Measurements from ENCODE around the gene PUSL1.

Gene PUSL1

DNA sequence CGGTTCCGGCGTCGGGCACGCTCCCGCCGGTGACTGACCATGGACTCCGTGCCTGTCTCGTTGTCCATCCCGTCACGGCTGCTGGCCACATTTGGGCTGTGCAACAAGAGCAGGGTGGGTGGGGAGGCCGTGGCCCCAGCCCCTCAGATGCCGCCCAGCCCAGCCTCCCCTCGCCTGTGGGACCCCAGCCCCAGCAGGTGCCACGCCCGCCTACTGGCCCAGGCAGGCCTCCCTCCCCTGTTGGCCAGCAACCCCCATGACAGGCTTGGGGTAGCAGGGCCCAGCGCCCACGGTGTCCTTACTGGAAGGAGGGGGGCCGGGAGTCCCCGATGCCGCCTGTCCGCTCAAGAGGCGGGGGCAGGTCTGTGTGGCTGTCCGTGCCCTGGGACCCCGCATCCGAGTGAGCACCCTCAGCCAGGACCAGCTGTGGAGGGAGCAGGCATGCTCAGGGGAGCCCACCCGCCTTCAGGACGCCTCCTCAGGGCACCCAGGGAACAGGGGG is 33.7 kb downstream of the PUSL1 start:
- DNase-seq, result no peak

- DNase-seq, result no peak
Measured at GRCh38 chr1:1342584-1343115, 34.3 kb downstream of the PUSL1 start.

DNA sequence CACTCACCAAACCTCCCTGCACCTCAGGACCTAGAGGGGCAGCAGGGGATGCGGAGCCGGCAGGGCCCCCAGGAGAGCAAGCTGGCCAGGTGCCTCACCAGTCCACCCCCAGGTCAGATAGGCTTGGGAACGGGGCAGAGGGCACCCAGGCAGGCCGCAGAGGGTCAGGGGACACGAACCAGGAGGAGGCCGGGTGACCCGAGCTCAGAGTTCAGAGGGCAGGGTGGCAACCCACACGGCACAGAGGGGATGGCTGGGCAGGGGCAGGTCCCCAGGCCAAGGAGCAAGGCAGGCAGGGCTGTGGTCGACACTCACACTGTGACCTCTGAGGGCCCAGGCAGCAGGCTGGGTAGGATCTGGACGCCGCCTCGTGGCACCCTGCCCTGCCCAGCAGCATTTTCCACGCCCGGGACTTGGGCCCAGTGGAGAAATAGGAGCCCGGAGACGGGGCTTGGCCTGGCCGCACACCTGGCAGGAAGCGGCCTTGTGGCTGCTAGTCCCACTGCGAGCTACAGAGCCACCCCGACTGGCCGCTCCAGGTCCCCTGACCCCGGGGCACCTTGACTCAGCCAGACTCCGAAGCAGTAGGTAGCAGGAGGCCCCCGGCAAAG is 35.5 kb downstream of the PUSL1 start:
- no peak for DNase-seq

- DNase-seq, result no peak
Measured at GRCh38 chr1:1344655-1345361, 36.4 kb downstream of the PUSL1 start.

DNA sequence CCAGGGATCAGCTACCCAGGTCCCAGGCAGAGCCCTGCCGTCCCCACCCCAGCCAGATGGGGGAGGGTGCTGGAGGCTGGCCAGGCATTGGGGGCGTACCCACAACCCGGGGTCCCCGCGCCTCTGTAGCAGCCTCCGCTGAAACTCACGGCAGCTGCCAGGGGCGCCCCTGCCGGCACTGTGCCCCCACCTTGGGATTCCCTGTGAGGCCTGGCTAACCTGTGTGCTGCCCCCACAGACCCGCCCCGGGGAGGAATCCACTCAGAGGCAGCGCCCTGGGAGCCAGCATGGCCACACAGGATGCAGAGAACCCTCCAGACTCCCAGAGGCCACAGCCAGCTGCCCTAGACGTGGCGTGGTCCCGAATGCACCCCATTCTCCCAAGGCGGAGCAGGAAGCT is 37.0 kb downstream of the PUSL1 start:
- DNase-seq, result no peak

DNA sequence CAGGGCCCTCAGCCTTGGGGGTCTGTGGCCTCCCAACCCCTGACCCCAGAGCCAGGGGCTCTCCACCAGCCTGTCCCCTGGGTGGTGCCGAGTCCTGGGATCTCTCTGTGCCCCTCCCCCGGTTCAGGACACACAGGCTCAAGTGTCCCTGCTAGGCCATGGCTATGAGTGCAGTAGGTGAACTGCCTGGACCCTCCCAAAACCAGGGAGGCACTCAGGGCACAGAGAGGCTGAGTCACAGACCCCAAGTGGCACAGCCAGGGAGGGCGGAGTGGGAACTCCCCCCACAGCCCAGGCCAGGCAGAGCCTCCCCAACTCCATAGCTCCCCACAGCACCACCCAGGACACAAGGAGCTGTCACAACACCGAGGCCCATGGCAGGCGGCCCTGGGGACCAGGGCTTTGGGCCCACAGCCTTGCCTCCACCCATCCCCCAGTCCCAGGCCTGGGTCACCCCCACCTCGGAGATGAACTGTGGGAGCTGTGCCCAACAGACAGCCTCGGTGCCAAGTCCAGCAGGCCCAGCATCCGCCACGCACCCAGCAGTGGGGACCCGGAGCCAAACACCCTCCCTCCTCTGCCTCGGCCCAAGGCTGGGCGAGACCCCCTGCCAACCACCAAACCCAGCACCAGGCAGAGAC is 37.6 kb downstream of the PUSL1 start:
- no peak for DNase-seq

GRCh38 chr1:1346501-1346890 is 38.1 kb downstream of the PUSL1 start:
- no peak for DNase-seq

GRCh38 chr1:1347026-1347595 is 38.7 kb downstream of the PUSL1 start:
- DNase-seq, result no peak

DNA sequence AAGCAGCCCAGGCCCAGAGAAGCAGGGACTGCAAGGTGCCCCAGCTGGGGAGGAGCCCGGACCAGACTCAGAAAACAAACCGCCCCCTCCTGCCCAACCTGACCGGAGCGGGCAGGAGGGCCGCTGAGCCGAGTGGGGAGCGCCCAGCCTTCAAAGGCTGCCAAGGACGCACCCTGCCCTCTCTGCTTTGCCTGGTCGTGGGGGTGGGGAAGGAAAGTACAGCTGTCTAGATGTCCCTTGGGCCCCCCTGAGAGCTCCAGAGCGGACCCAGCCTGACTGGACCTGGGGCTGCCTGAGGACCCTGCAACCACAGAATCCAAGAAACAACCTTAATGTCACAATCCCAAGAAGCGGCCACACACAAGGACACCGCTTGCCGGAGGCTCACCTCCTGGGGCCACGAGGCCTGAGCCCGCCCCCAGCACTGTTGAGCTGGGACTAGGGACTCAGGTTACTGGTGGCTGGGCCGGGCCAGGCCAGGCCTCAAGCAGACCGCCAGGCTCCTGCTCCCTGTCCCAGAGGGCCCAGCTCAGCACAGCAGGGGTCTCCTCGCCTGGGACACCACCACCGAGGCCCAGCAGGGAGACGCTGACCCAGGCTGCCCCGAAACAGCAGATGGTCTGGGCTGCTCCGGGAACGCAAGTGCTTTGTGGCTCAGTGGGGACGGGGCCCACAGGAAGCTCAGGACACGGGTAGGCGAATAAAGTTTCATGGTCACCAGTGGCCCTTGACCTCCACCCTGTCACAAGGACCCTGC is 39.4 kb downstream of the PUSL1 start:
- no peak for DNase-seq

DNA sequence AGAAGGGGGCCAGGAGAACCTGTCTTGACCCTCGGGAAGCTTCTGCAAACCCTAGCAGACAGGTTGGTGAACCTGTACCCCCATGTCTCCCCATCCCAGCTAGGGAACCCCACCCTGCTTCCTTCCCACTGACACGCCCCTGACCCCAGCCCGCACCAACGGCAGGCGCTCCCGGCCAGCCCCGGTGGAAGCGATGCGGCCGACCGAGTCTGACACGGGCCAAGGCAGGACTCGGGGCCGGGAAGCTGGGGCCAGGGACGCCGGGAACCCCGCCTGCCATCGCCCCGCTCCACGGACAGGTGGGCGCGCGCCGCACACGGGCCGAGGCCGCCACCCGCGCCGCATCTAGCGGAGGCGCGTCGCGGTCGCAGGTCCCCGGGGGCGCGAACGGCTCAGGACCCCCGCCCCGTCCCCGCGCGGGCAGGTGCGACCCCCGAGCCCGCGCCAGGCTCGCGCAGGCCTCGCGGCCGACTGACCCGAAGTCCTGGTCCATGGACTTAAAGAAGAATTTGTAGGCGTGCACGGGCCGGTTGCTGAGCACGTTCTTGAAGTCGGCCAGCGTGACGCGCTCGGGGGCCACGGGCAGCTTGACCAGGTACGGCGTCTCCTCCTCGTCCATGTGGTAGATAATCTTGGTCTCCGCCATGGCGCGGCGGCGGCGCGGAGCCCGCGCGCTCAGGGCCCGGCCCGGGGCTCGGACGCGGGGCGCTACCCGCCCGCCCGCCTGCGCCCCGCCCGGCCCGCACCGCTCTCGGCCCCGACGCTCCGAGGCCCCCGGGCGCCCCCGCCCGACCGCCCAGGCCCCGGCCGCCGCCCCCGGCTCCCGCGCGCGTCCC is 40.2 kb downstream of the PUSL1 start:
- no peak for DNase-seq

DNA sequence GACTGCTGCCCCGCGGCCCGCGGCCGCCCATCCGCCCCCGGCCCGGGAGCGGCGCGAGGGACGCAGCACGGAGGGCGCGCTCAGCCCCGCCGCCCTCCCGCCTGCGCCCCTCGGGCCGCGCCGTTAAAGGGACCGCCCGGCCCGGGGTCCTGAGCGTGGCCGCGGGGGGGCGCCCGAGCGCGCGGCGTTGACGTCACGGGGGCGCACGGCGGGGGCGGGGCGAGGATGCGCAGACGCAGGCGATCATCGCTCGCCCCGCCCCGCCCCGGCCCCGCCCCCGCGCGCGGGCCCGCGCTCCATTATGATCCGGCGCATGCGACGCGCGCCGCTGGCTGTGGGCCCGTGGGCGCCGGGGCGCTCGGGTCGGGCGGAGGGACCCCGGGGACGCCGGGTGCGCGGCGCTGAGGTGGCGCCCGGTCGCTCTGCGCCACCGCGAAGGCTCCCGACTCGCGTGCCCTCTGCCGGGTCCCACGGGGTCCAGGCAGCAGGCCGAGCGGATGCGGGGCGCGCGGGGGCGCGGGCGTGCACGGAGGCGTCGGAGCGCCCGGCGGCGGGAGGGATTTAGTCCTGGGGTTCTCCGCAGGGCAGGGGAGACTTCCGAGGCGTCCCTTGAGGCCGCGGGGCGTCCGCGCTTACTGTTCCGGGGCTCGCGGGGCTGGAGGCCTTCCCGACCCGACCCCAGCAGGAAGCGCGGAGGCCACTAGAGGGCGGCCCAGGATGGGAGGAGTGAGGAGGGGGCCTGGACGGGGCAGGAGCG is 41.0 kb downstream of the PUSL1 start, which contains the start of gene DVL1:
Gene DVL1, minus strand, starts transcription at position 163 of the 757 bp plus-strand sequence. CDS start 353 bp downstream, outside the sequence.
- no peak for DNase-seq

DNA sequence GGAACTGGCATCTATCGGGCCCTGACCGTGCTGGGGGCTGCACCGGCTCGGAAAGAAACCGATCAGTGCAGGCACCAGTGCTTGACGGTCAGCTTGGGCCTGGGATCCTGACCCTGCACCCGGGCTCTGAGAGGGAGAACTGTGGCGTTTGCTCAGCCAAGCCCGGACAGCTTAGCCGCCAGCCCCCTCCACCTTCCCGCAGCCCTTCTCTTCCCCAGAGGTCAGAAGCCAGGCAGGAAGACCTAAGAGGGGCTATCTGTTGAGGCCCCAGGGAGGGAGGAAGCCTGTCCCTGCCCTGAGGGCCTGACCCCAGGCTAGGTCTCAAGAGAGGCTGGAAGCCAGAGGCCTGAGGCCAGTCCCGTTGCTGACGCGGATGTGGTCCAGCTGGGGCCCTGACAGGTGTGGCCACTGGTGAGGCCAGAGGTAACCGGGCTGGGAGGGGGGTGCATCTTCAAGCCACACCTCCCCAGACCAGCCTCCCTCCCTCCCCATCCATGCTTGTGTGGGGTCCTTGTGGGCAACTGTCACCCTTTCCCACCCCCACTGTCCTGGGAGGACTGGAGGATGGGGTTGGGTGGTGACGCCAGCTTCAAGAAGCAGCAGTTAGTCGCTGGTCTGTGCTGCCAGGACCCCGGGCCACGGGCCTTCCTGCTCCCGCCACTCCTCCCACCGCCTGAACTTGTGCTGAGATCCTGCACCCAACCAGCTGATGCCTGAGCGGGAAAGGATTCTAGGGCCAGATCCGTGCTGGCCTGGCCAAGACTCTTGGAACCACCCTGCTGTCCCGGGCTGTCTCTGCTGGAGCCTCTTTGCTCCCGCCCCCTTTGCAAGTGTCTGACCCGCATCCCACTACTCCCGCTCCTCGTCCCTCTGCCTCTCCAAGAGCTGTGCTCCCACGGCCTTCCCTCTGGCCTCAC is 43.4 kb downstream of the PUSL1 start:
- no peak for DNase-seq

GRCh38 chr1:1352786-1353388 is 44.5 kb downstream of the PUSL1 start:
- DNase-seq, result no peak

- no peak for DNase-seq
Measured at GRCh38 chr1:1353389-1354151, 45.2 kb downstream of the PUSL1 start.

- no peak for DNase-seq
Measured at GRCh38 chr1:1354271-1355247, 46.2 kb downstream of the PUSL1 start.

GRCh38 chr1:1355416-1355815 is 47.0 kb downstream of the PUSL1 start:
- no peak for DNase-seq

DNA sequence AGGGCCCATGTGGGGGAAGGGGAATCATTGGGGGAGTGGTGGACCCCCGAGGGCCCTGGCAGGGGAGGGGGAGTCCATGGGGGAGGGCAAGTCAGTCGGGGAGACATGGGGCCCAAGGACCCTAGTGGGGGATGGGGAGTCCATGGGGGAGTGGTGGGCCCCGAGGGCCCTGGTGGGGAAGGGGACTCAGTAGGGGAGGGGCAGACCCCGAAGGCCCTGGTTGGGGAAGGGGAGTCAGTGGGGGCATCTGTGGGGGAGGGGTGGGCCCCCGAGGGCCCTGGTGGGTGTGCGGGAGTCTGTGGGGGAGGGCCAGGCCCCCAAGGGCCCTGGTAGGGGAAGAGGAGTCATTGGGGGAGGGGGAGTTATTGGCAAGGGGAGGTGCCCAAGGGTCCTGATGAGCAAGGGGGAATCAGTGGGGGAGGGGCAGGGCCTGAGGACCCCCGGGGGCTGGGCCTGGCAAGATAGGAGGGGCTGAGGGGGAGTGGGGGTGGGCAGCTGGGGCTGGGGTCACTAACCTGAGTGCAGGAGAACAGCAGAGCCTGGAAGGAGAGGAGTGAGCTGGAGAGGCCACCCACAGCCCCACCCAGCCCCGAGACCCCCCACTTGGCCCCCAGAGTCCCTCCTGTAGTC is 47.9 kb downstream of the PUSL1 start:
- DNase-seq, result no peak
